ENCODE results near the gene ZNF470. TPM values are rescaled to one million over a fixed set of nuclear protein-coding genes. Genes with fewer than 3 reads are reported as not detected.

The ZNF470 gene
- polyA plus RNA-seq, 1 donor from 2014 or later: 9.6 TPM

DNA sequence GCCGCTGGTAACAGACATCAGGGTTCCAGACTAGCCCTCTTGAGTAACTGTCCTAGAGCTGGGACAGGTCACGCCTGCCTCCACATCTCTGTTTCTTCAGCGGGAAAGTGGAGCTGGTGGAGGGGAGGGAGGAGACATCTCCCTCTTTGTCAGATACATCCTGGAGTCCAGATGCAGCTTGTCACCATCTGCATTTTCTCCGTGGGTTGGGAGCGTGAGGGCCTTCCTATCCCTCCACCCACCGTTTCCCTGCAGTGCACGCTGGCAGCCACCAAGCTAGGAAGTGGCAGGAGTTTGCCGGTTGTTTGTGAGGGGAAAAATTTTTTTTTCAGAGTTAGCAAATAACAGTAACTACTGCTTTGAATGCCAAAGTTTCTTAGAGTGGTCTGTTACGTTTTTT is 55.7 kb downstream of the ZNF470 start:
- peaks cover 12% of the 10 kb centered on the region for H3K79me2 ChIP-seq (replicated peaks; ENCODE audit: insufficient read depth, low read length)
- H3F3A ChIP-seq (ENCODE audit: insufficient read depth, low read length, poor library complexity, severe bottlenecking): no peaks in the 10 kb centered on the region
- H2AFZ ChIP-seq (ENCODE audit: low read depth, low read length): no peak overlapping the region
- no peak for TF ChIP-seq POLR2AphosphoS5 (IDR thresholded peaks at IDR 0.05)
- no peak for TF ChIP-seq TAF1 (IDR thresholded peaks at IDR 0.05; ENCODE audit: low read depth)
- no peak for TF ChIP-seq EZH2 (IDR thresholded peaks at IDR 0.05; ENCODE audit: borderline replicate concordance, insufficient read depth, low read length, poor library complexity, severe bottlenecking)
- TF ChIP-seq RAD21 (conservative IDR thresholded peaks at IDR 0.05): no peak
- no peak for TF ChIP-seq MXI1 (conservative IDR thresholded peaks at IDR 0.05; ENCODE audit: poor library complexity, severe bottlenecking)
- no peak for TF ChIP-seq SMC3 (conservative IDR thresholded peaks at IDR 0.05; ENCODE audit: poor library complexity)
- TF ChIP-seq, protein P1, sequence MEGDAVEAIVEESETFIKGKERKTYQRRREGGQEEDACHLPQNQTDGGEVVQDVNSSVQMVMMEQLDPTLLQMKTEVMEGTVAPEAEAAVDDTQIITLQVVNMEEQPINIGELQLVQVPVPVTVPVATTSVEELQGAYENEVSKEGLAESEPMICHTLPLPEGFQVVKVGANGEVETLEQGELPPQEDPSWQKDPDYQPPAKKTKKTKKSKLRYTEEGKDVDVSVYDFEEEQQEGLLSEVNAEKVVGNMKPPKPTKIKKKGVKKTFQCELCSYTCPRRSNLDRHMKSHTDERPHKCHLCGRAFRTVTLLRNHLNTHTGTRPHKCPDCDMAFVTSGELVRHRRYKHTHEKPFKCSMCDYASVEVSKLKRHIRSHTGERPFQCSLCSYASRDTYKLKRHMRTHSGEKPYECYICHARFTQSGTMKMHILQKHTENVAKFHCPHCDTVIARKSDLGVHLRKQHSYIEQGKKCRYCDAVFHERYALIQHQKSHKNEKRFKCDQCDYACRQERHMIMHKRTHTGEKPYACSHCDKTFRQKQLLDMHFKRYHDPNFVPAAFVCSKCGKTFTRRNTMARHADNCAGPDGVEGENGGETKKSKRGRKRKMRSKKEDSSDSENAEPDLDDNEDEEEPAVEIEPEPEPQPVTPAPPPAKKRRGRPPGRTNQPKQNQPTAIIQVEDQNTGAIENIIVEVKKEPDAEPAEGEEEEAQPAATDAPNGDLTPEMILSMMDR (IDR thresholded peaks at IDR 0.05; ENCODE audit: poor library complexity, severe bottlenecking): no peak
- TF ChIP-seq, protein P2, sequence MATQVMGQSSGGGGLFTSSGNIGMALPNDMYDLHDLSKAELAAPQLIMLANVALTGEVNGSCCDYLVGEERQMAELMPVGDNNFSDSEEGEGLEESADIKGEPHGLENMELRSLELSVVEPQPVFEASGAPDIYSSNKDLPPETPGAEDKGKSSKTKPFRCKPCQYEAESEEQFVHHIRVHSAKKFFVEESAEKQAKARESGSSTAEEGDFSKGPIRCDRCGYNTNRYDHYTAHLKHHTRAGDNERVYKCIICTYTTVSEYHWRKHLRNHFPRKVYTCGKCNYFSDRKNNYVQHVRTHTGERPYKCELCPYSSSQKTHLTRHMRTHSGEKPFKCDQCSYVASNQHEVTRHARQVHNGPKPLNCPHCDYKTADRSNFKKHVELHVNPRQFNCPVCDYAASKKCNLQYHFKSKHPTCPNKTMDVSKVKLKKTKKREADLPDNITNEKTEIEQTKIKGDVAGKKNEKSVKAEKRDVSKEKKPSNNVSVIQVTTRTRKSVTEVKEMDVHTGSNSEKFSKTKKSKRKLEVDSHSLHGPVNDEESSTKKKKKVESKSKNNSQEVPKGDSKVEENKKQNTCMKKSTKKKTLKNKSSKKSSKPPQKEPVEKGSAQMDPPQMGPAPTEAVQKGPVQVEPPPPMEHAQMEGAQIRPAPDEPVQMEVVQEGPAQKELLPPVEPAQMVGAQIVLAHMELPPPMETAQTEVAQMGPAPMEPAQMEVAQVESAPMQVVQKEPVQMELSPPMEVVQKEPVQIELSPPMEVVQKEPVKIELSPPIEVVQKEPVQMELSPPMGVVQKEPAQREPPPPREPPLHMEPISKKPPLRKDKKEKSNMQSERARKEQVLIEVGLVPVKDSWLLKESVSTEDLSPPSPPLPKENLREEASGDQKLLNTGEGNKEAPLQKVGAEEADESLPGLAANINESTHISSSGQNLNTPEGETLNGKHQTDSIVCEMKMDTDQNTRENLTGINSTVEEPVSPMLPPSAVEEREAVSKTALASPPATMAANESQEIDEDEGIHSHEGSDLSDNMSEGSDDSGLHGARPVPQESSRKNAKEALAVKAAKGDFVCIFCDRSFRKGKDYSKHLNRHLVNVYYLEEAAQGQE (IDR thresholded peaks at IDR 0.05; ENCODE audit: borderline replicate concordance): no peak
- TF ChIP-seq EP300 (conservative IDR thresholded peaks at IDR 0.05; ENCODE audit: poor library complexity, severe bottlenecking): no peak
- no peaks in the 10 kb centered on the region for H3K27me3 ChIP-seq (ENCODE audit: insufficient read depth, low read depth, low read length)
- H3K4me3 ChIP-seq (ENCODE audit: low read length): no peak overlapping the region
- H3K9me3 ChIP-seq (ENCODE audit: low read length): peaks cover 34% of the 10 kb centered on the region
- no peak overlapping the region for H3K4me2 ChIP-seq (ENCODE audit: low read length)
- peaks cover 41% of the 10 kb centered on the region for H3K36me3 ChIP-seq (ENCODE audit: insufficient read depth, low read length)
- H3K9me2 ChIP-seq (ENCODE audit: insufficient read depth, low read length): no peaks in the 10 kb centered on the region
- H4K20me1 ChIP-seq (ENCODE audit: insufficient read depth): no peaks in the 10 kb centered on the region
- H3K9ac ChIP-seq (ENCODE audit: low read length): no peak overlapping the region
- no peak overlapping the region for H3K27ac ChIP-seq (ENCODE audit: low read length)

DNA sequence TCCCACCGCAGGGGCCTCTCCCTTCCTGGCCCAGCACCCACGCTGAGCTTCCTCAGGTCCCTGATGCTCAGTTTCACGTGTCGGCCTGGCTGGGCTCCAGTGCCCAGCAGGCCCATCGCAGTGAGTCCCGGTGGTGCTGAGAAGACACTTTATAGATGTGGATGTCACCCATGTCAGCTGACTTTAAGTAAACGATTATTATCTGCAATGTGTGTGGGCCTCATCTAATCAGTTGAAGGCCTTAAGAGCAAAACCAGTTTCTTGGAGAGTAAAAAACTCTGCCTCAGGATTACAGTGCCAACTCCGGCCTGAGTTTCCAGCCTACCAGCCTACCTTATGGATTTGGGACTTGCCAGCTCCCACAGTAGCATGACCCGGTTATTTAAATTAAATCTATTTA is 58.4 kb downstream of the ZNF470 start:
- Histone ChIP-seq H3K9me3 (ENCODE audit: low read length) (peaks cover 44% of the 10 kb centered on the region), H3K9me2 (ENCODE audit: insufficient read depth, low read length) (no peaks in the 10 kb centered on the region), H3K4me2 (ENCODE audit: low read length) (no peak overlapping the region), H3K79me2 (replicated peaks; ENCODE audit: insufficient read depth, low read length) (no peaks in the 10 kb centered on the region), H3F3A (ENCODE audit: insufficient read depth, low read length, poor library complexity, severe bottlenecking) (no peaks in the 10 kb centered on the region), H3K27ac (ENCODE audit: low read length) (no peak overlapping the region), H3K27me3 (ENCODE audit: insufficient read depth, low read depth, low read length) (no peaks in the 10 kb centered on the region), H3K9ac (ENCODE audit: low read length) (no peak overlapping the region), H3K4me3 (ENCODE audit: low read length) (no peak overlapping the region), H3K36me3 (ENCODE audit: insufficient read depth, low read length) (peaks cover 36% of the 10 kb centered on the region), H2AFZ (ENCODE audit: low read depth, low read length) (no peak overlapping the region), H4K20me1 (ENCODE audit: insufficient read depth) (no peaks in the 10 kb centered on the region)
- TF ChIP-seq, protein P2 (IDR thresholded peaks at IDR 0.05; ENCODE audit: borderline replicate concordance): no peak
- TF ChIP-seq MXI1 (conservative IDR thresholded peaks at IDR 0.05; ENCODE audit: poor library complexity, severe bottlenecking) (no peak), RAD21 (conservative IDR thresholded peaks at IDR 0.05) (no peak), EZH2 (IDR thresholded peaks at IDR 0.05; ENCODE audit: borderline replicate concordance, insufficient read depth, low read length, poor library complexity, severe bottlenecking) (no peak), EP300 (conservative IDR thresholded peaks at IDR 0.05; ENCODE audit: poor library complexity, severe bottlenecking) (no peak), SMC3 (conservative IDR thresholded peaks at IDR 0.05; ENCODE audit: poor library complexity) (no peak), TAF1 (IDR thresholded peaks at IDR 0.05; ENCODE audit: low read depth) (no peak), POLR2AphosphoS5 (IDR thresholded peaks at IDR 0.05) (no peak)
- TF ChIP-seq, protein P1 (IDR thresholded peaks at IDR 0.05; ENCODE audit: poor library complexity, severe bottlenecking): no peak
